ENCODE results near the gene CASZ1.

Gene CASZ1

GRCh38 chr1:10633416-10633815 is 163.0 kb downstream of the CASZ1 start:
- TF ChIP-seq NFIC (IDR thresholded peaks at IDR 0.05) (no peak), REST (IDR thresholded peaks at IDR 0.05; ENCODE audit: low read depth) (no peak), EGR1 (IDR thresholded peaks at IDR 0.05) (no peak), MAX (IDR thresholded peaks at IDR 0.05) (no peak), EP300 (IDR thresholded peaks at IDR 0.05; ENCODE audit: borderline replicate concordance) (no peak), TAF1 (IDR thresholded peaks at IDR 0.05; ENCODE audit: low read depth) (no peak), CEBPB (IDR thresholded peaks at IDR 0.05) (no peak)

- TF ChIP-seq RAD21 (IDR thresholded peaks at IDR 0.05; ENCODE audit: low read depth) (no peak), EGR1 (IDR thresholded peaks at IDR 0.05) (no peak), FOXM1 (IDR thresholded peaks at IDR 0.05; ENCODE audit: borderline replicate concordance, low read depth) (no peak), TCF12 (IDR thresholded peaks at IDR 0.05; ENCODE audit: low read depth) (no peak), CREB1 (IDR thresholded peaks at IDR 0.05; ENCODE audit: low read depth) (no peak)
These were observed 163.8 kb downstream of the CASZ1 start for GRCh38 chr1:10632691-10633090.

GRCh38 chr1:10631811-10632593 is 164.4 kb downstream of the CASZ1 start:
- TF ChIP-seq NFIC (IDR thresholded peaks at IDR 0.05): no peak
- TF ChIP-seq EGR1 (IDR thresholded peaks at IDR 0.05): no peak
- no peak for TF ChIP-seq MAX (IDR thresholded peaks at IDR 0.05)
- no peak for TF ChIP-seq CEBPB (IDR thresholded peaks at IDR 0.05)
- no peak for TF ChIP-seq TEAD4 (IDR thresholded peaks at IDR 0.05)
- no peak for TF ChIP-seq CREB1 (IDR thresholded peaks at IDR 0.05; ENCODE audit: low read depth)

- no peak for TF ChIP-seq YY1 (IDR thresholded peaks at IDR 0.05; ENCODE audit: low read depth)
- no peak for TF ChIP-seq REST (IDR thresholded peaks at IDR 0.05; ENCODE audit: low read depth)
These were observed 165.2 kb downstream of the CASZ1 start for GRCh38 chr1:10631121-10631810.

GRCh38 chr1:10630661-10631120 is 165.8 kb downstream of the CASZ1 start:
- no peak for TF ChIP-seq EP300 (IDR thresholded peaks at IDR 0.05; ENCODE audit: borderline replicate concordance)
- TF ChIP-seq REST (IDR thresholded peaks at IDR 0.05; ENCODE audit: low read depth): no peak
- TF ChIP-seq YY1 (IDR thresholded peaks at IDR 0.05; ENCODE audit: low read depth): no peak
- no peak for TF ChIP-seq CREB1 (IDR thresholded peaks at IDR 0.05; ENCODE audit: low read depth)
- no peak for TF ChIP-seq RAD21 (IDR thresholded peaks at IDR 0.05; ENCODE audit: low read depth)
- TF ChIP-seq TEAD4 (IDR thresholded peaks at IDR 0.05): no peak
- TF ChIP-seq CEBPB (IDR thresholded peaks at IDR 0.05): no peak
- no peak for TF ChIP-seq ZBTB7A (IDR thresholded peaks at IDR 0.05; ENCODE audit: low read depth)
- no peak for TF ChIP-seq USF1 (IDR thresholded peaks at IDR 0.05)
- TF ChIP-seq TAF1 (IDR thresholded peaks at IDR 0.05; ENCODE audit: low read depth): no peak
- TF ChIP-seq FOXM1 (IDR thresholded peaks at IDR 0.05; ENCODE audit: borderline replicate concordance, low read depth): no peak
- TF ChIP-seq NFIC (IDR thresholded peaks at IDR 0.05): no peak
- no peak for TF ChIP-seq TCF12 (IDR thresholded peaks at IDR 0.05; ENCODE audit: low read depth)
- no peak for TF ChIP-seq MAX (IDR thresholded peaks at IDR 0.05)
- no peak for TF ChIP-seq EGR1 (IDR thresholded peaks at IDR 0.05)

Data from Ishikawa (cell line).